ENCODE data around the gene CARM1.
A peak's percentile ranks its signal among the peaks of the same experiment; 100 is the strongest.
"Not testable (repeated sequence)": the region's sequence is repeated elsewhere in the genome, so short reads cannot be mapped to it uniquely, and the experiment has no call there.

CARM1 gene

GRCh38 chr19:10830931-10831779 is 40.2 kb upstream of the CARM1 start:
- no peak for TF ChIP-seq CTCF (IDR thresholded peaks at IDR 0.05; ENCODE audit: extremely low read depth, missing control alignments)
- DNase-seq (ENCODE audit: low spot score) = no peak

GRCh38 chr19:10831987-10832938 is 39.1 kb upstream of the CARM1 start:
- peak; percentile 2 for DNase-seq (ENCODE audit: low spot score)
- no peak for TF ChIP-seq CTCF (IDR thresholded peaks at IDR 0.05; ENCODE audit: extremely low read depth, missing control alignments)

GRCh38 chr19:10832939-10833296 is 38.4 kb upstream of the CARM1 start:
- no peak for TF ChIP-seq CTCF (IDR thresholded peaks at IDR 0.05; ENCODE audit: extremely low read depth, missing control alignments)
- DNase-seq (ENCODE audit: low spot score) = peak; percentile 5

GRCh38 chr19:10835089-10835753 is 36.1 kb upstream of the CARM1 start:
- no peak for TF ChIP-seq CTCF (IDR thresholded peaks at IDR 0.05; ENCODE audit: extremely low read depth, missing control alignments)

GRCh38 chr19:10835754-10836478 is 35.4 kb upstream of the CARM1 start, which contains the start of gene TMED1:
TSS of gene TMED1 (minus strand) at chr19:10836212. CDS start at chr19:10836191, 21 bp downstream.
- TF ChIP-seq CTCF (IDR thresholded peaks at IDR 0.05; ENCODE audit: extremely low read depth, missing control alignments) = no peak
- DNase-seq (ENCODE audit: low spot score) = peak; percentile 98

More at GRCh38 chr19:10835089-10835753, 36.1 kb upstream of the CARM1 start:
- no peak for DNase-seq (ENCODE audit: low spot score)

- TF ChIP-seq CTCF (IDR thresholded peaks at IDR 0.05; ENCODE audit: extremely low read depth, missing control alignments) = no peak
- DNase-seq (ENCODE audit: low spot score) = peak; percentile 85
Measured at GRCh38 chr19:10836479-10837330, 34.6 kb upstream of the CARM1 start.

GRCh38 chr19:10837649-10838048 is 33.7 kb upstream of the CARM1 start:
- DNase-seq (ENCODE audit: low spot score) = not testable (repeated sequence)
